HG03108 (cell line): ENCODE data around the gene IPO11.
"Not testable (repeated sequence)": the region's sequence is repeated elsewhere in the genome, so short reads cannot be mapped to it uniquely, and the experiment has no call there.

Experiments
- ATAC-seq: cut with Tn5 transposase; IDR thresholded peaks from one replicate; pipeline ENCODE4 v1.9.1; 2021; ENCODE audit warnings: moderate library complexity; ENCODE audit not compliant: unreplicated experiment

IPO11 gene

GRCh38 chr5:62631909-62632580 lies 219.5 kb downstream of the IPO11 start:
- ATAC-seq = no peak

GRCh38 chr5:62633243-62633642 lies 220.7 kb downstream of the IPO11 start:
- ATAC-seq = no peak

GRCh38 chr5:62640446-62640845 lies 227.9 kb downstream of the IPO11 start:
- ATAC-seq = no peak

GRCh38 chr5:62642468-62642867 lies 229.9 kb downstream of the IPO11 start:
- ATAC-seq = no peak

GRCh38 chr5:62643556-62644451 lies 231.2 kb downstream of the IPO11 start:
- no peak for ATAC-seq

GRCh38 chr5:62645223-62645622 lies 232.7 kb downstream of the IPO11 start:
- no peak for ATAC-seq

- ATAC-seq = no peak
These were observed 234.7 kb downstream of the IPO11 start for GRCh38 chr5:62647241-62647640.

GRCh38 chr5:62649025-62649424 lies 236.5 kb downstream of the IPO11 start:
- ATAC-seq = no peak

GRCh38 chr5:62649476-62650113 lies 237.0 kb downstream of the IPO11 start:
- no peak for ATAC-seq

- no peak for ATAC-seq
These were observed 237.6 kb downstream of the IPO11 start for GRCh38 chr5:62650197-62650596.

- no peak for ATAC-seq
These were observed 239.7 kb downstream of the IPO11 start for GRCh38 chr5:62652225-62652624.

- no peak for ATAC-seq
These were observed 240.7 kb downstream of the IPO11 start for GRCh38 chr5:62653001-62653863.

- ATAC-seq = no peak
These were observed 241.5 kb downstream of the IPO11 start for GRCh38 chr5:62653864-62654575.

GRCh38 chr5:62657772-62658171 lies 245.2 kb downstream of the IPO11 start:
- ATAC-seq = not testable (repeated sequence)

GRCh38 chr5:62661126-62661525 lies 248.6 kb downstream of the IPO11 start:
- ATAC-seq = no peak

GRCh38 chr5:62662521-62662920 lies 250.0 kb downstream of the IPO11 start:
- ATAC-seq = no peak

- ATAC-seq = no peak
These were observed 258.9 kb downstream of the IPO11 start for GRCh38 chr5:62671479-62671878.

GRCh38 chr5:62676596-62676995 lies 264.0 kb downstream of the IPO11 start:
- ATAC-seq = not testable (repeated sequence)
